Measurements from ENCODE around the gene IQGAP2. TPM values are rescaled to one million over a fixed set of nuclear protein-coding genes. Genes with fewer than 3 reads are reported as not detected.

IQGAP2 gene
- total RNA-seq, 1 donor from 2014 or later, result 1.4 TPM

DNA sequence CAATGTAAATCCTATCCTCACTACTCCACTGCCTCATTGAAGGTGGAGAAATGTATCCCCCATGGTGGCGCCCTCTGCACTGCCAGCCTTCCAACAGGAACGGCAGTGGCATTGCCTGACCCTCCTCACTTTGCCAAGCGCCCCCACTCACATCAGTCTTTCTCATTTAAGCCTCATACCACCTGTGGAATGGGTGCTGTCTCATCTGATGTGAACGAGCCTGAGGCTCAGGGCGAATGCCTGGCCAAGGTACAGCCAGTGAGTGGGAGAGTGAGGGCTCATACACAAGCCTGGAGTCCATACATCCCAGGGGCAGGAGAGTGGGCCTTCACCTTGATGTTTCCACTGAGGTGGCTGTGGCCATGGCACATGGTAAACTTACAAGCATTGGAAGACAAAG is 209.9 kb downstream of the IQGAP2 start:
- no peak for DNase-seq
- Mint-ChIP-seq H3K27ac (ENCODE audit: unreplicated experiment) (no peak overlapping the region), H3K4me1 (ENCODE audit: low read depth, unreplicated experiment) (no peaks in the 10 kb centered on the region), H3K36me3 (ENCODE audit: unreplicated experiment) (no peaks in the 10 kb centered on the region), H3K9me3 (ENCODE audit: unreplicated experiment) (peaks cover 2% of the 10 kb centered on the region), H3K4me3 (ENCODE audit: unreplicated experiment) (no peak overlapping the region), H3K27me3 (ENCODE audit: unreplicated experiment) (no peaks in the 10 kb centered on the region)
- TF ChIP-seq, protein P1, sequence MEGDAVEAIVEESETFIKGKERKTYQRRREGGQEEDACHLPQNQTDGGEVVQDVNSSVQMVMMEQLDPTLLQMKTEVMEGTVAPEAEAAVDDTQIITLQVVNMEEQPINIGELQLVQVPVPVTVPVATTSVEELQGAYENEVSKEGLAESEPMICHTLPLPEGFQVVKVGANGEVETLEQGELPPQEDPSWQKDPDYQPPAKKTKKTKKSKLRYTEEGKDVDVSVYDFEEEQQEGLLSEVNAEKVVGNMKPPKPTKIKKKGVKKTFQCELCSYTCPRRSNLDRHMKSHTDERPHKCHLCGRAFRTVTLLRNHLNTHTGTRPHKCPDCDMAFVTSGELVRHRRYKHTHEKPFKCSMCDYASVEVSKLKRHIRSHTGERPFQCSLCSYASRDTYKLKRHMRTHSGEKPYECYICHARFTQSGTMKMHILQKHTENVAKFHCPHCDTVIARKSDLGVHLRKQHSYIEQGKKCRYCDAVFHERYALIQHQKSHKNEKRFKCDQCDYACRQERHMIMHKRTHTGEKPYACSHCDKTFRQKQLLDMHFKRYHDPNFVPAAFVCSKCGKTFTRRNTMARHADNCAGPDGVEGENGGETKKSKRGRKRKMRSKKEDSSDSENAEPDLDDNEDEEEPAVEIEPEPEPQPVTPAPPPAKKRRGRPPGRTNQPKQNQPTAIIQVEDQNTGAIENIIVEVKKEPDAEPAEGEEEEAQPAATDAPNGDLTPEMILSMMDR (IDR thresholded peaks at IDR 0.05; ENCODE audit: partially characterized antibody, unreplicated experiment), result no peak

DNA sequence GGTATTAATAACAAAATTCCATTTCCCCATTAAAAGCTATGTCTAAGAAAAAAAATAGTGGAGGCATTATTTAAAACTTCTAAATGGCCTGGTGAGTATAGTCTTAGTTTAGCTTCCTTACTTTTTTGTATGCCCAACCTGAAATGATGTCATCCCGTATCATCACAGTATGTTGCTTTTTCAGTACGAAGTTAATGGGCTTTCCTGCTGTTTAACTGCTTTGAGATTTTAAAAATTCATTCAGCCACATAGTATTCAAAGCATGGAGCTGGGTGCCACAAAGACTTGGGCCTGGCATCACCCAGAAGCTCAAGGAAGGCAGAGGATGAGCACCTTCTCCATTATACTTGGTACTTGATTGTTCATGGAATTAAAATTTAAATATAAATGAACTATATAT is 212.7 kb downstream of the IQGAP2 start:
- H3K27me3 Mint-ChIP-seq (ENCODE audit: unreplicated experiment), result no peaks in the 10 kb centered on the region
- no peaks in the 10 kb centered on the region for H3K36me3 Mint-ChIP-seq (ENCODE audit: unreplicated experiment)
- TF ChIP-seq, protein P1 (IDR thresholded peaks at IDR 0.05; ENCODE audit: partially characterized antibody, unreplicated experiment), result no peak
- H3K4me1 Mint-ChIP-seq (ENCODE audit: low read depth, unreplicated experiment), result no peaks in the 10 kb centered on the region
- H3K27ac Mint-ChIP-seq (ENCODE audit: unreplicated experiment), result no peak overlapping the region
- DNase-seq, result no peak
- H3K9me3 Mint-ChIP-seq (ENCODE audit: unreplicated experiment), result peaks cover 3% of the 10 kb centered on the region
- no peak overlapping the region for H3K4me3 Mint-ChIP-seq (ENCODE audit: unreplicated experiment)

DNA sequence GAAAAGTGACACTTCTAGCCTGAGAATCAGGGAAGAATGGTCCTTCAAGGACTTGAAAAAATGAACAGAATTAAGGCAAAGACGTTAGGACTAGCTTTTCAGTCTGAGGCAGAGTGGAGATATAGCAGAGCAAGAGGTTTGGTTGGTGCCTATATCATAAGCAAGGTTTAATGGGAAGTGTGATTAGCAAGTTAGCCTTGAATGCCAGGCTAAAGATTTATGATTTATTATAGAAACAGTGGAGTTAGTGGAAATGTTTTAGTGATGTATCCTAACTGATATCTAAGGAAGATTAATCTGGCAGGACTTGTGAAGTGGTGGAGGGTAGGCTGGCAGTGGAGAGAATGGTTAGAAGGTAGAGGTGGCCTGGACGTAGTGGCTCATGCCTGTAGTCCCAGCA is 213.1 kb downstream of the IQGAP2 start:
- Mint-ChIP-seq H3K27me3 (ENCODE audit: unreplicated experiment) (no peaks in the 10 kb centered on the region), H3K4me1 (ENCODE audit: low read depth, unreplicated experiment) (no peaks in the 10 kb centered on the region), H3K4me3 (ENCODE audit: unreplicated experiment) (no peak overlapping the region), H3K9me3 (ENCODE audit: unreplicated experiment) (peaks cover 3% of the 10 kb centered on the region), H3K27ac (ENCODE audit: unreplicated experiment) (no peak overlapping the region), H3K36me3 (ENCODE audit: unreplicated experiment) (no peaks in the 10 kb centered on the region)
- TF ChIP-seq, protein P1 (IDR thresholded peaks at IDR 0.05; ENCODE audit: partially characterized antibody, unreplicated experiment), result no peak
- no peak for DNase-seq

DNA sequence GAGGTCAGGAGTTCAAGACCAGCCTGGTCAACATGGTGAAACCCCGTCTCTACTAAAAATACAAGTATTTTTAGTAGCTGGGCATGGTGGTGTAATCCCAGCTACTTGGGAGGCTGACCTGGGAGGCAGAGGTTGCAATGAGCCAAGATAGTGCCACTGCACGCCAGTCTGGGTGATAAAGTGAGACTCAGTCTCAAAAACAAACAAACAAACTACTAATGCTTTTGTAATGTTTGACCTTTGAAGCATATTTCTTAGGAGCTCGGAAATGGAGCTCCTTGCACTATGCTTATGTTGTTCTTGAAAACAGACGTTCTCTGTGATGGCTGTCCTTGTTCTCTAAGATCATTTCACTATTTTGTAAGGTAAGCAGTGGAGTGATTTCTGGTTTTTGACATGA is 214.1 kb downstream of the IQGAP2 start:
- Mint-ChIP-seq H3K4me1 (ENCODE audit: low read depth, unreplicated experiment) (no peaks in the 10 kb centered on the region), H3K9me3 (ENCODE audit: unreplicated experiment) (peaks cover 3% of the 10 kb centered on the region), H3K27ac (ENCODE audit: unreplicated experiment) (no peak overlapping the region), H3K4me3 (ENCODE audit: unreplicated experiment) (no peak overlapping the region), H3K36me3 (ENCODE audit: unreplicated experiment) (no peaks in the 10 kb centered on the region), H3K27me3 (ENCODE audit: unreplicated experiment) (no peaks in the 10 kb centered on the region)
- TF ChIP-seq, protein P1 (IDR thresholded peaks at IDR 0.05; ENCODE audit: partially characterized antibody, unreplicated experiment), result no peak
- no peak for DNase-seq

DNA sequence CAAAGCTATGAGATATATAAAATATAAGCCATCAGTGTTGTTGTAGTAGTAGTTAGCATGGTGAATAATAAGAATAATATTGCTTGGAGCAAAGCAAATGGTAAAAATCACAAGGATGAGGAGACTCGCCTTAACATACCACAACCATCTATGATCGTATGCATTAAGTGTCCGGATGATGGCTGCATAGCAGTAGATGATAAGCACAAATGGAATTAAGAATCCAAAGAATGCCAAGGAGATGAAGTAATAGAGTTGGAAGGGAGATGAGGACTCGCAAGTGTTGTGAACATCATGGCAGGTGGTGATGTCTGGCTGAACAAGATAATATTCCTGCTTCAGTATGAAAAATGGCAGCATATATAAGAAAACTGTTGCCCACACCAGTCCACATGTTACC is 214.6 kb downstream of the IQGAP2 start:
- H3K4me3 Mint-ChIP-seq (ENCODE audit: unreplicated experiment), result no peak overlapping the region
- TF ChIP-seq, protein P1 (IDR thresholded peaks at IDR 0.05; ENCODE audit: partially characterized antibody, unreplicated experiment), result no peak
- no peaks in the 10 kb centered on the region for H3K36me3 Mint-ChIP-seq (ENCODE audit: unreplicated experiment)
- H3K4me1 Mint-ChIP-seq (ENCODE audit: low read depth, unreplicated experiment), result no peaks in the 10 kb centered on the region
- DNase-seq, result no peak
- peaks cover 3% of the 10 kb centered on the region for H3K9me3 Mint-ChIP-seq (ENCODE audit: unreplicated experiment)
- H3K27ac Mint-ChIP-seq (ENCODE audit: unreplicated experiment), result no peak overlapping the region
- H3K27me3 Mint-ChIP-seq (ENCODE audit: unreplicated experiment), result no peaks in the 10 kb centered on the region
